ENCODE measurements around the gene IZUMO1R.
"Not testable (repeated sequence)": the region's sequence is repeated elsewhere in the genome, so short reads cannot be mapped to it uniquely, and the experiment has no call there.

IZUMO1R gene

DNA sequence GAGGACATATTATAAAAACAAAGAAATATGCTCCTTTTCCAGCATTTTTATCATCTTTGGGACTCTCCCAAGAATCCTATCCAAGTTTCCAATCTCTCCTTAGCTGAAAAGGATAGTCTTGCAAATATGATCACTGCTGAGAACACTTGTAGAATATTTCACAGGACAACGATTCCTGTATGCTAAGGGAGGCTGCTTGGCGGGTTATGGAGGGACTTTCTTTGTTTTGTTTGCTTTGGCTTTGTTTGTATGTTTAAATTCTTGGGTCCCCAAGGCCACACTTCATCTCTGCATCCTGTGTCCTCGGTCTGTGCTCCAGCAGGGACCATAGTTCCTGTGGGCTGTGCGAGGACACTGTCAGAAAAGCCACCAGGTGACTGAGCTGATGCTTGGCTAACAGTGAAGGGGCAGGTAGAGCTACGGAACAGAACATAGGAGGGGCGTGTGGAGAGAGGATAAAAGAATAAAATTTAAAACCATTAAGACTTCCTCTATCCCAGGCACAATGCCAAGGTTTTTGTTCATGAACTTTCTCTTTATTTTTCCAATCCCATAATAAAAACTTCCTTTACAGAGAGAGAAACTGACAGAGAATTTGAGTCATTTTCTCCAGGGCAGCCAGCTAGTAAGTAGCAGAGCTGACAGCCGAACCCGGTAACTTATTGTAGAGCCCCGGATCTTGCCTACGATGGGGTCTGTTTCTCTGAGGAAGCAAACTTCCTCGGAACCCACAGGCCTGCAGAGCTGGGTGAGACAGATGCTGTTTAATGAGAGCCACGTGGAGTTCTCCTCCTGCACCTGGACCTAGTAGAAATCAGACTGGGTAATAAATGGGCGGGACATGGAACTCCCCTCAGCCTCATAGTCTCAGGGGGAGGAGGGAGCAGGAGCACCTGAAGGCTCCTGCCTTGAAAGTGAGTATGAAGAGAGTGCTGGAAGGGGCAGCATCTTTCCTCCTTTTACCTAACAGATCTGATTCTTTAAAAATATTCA, at the start of gene IZUMO1R:
Gene IZUMO1R, plus strand, starts transcription at position 615 of the 993 bp plus-strand sequence. CDS start 1,057 bp downstream, outside the sequence.
- DNase-seq: no peak

DNA sequence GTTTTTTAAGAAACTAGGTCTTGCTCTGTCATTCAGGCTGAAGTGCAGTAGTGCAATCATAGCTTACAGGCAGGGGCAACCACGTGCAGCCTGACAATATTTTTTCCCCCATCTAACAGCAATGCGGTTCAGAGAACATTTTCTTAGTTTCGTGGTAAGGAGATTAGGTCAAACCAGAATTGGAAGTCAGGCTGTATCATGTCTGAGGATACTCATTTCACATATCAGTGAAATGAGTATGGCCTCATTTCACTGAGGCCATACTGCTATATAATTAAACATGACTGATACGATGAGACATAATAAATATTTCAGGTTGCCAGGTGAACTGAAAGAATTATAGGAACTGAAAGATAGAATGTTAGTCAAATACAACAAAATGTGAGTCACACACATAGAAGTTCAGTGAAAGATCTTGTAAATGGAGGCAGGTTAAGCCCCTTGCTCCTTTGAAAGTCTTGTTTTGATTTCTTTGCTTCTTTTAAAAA, 32.5 kb upstream of the IZUMO1R start:
- no peak for DNase-seq

DNA sequence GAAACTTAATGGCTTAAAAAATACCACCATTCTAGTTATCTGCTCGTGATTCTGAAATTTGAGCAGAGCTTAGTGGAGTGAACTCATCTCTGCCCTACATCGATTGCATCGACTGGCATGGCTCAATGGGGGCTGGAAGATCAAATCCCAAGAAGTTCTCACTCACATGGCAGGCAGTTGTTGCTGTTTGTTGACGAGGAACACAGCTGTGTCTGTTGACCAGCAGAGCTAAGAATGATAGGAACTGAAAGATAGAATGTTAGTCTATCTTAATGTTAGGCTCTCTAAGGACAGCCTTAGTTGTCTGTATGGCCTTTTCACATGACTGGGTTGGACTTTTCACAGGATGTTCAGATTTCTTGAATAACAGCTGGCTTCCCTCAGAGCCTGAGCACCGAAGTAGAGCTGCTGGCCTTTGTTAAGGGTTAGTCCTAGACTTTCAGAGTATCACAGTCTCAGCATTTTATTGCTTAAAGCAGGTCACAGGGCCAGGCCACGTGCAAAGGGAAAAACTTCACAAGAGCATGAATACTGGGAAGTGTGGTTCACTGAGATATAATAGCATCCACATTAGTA, 31.6 kb upstream of the IZUMO1R start:
- DNase-seq: no peak

DNA sequence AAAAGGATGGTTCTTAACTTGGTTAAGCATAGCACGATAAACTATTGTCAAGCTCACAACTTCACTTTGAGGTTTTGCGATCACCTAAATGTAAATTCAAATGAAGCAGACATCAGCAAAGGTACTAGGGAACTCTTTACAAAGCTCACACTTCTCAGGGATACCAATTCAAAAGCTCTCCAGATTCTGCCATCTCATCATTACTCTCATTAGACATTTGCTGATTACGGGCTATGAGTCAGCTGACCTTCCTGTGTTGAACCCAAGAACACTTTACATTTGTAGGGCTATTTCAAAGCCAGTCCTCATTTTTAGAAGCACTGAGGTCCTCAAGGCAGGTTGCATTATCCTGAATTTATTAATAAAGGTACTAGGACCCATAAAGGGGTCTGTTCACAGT, 28.4 kb upstream of the IZUMO1R start:
- no peak for DNase-seq

DNA sequence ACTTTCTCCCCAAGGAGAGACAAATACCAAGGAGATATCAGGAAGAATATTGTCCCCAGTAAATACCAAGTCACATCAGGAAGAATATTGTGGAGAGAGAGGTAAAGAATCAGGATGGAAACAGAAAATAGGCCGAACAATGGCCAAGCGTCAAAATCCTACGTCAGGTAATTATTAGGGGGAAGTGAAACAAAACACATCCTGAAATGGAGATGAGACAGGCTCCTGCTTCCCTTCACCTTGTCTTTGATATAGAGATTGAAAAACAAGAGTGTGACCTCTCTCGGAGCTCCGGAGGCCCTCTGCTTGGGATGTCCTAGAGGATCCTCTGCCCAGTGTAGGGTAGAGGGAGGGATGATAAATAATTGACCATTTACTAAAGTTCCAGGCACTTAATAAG, 27.4 kb upstream of the IZUMO1R start:
- DNase-seq: no peak

DNA sequence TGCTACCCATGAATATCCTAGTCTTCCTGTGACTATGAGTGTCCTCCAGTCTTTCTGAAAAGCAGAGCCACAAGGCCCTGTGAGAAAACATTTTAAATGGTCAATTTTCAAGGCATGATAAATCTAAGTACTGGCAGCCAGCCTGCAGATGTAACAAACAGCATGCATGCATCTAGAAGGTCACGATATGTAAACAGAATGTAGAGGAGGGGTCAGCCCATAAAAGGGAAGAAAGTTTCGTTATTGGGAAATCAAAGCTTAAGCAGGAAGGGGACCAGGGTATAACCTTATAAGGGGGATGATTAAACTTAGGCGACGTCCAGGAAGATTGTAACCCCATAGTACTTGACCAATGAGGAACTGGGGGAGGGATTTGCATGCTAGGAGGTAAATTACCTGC, 26.2 kb upstream of the IZUMO1R start:
- DNase-seq: not testable (repeated sequence)

DNA sequence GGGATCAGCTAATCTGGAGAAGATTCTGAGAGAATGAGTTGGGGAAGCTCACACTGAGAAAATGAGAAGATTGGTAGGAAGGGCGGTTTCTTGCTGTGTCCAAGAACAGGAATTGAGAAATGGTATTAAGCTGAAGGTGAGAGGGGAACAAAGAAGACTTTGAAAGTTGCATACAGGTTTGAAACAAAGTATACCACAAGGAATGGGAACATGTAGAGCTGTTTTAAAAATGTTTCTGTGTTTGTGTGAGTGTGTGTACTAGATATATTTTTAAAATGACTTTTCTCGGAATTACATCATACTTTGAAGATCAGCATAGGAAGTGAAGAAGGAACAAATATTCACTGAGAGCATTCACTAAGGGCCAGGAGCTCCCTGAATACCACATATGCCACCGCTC, 24.4 kb upstream of the IZUMO1R start:
- DNase-seq: no peak

DNA sequence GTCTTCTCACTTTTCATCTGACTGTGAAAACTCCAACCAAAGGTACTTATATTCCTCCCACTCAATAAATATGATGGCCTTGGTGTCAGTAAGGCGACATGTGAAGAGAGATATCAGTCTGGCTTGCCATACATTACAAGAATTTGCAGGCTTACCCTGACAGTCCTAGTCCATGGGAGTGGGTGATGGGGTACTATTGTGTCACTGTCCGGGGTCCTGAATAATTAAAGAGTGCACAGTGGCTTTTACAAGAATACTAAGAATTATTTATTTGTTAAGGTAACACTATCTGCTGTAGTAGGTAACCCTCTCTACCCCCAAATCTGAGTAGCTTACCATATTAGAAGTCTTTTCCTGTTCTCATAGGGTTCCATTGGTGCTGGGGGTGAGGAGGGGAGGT, 23.1 kb upstream of the IZUMO1R start:
- DNase-seq: no peak

DNA sequence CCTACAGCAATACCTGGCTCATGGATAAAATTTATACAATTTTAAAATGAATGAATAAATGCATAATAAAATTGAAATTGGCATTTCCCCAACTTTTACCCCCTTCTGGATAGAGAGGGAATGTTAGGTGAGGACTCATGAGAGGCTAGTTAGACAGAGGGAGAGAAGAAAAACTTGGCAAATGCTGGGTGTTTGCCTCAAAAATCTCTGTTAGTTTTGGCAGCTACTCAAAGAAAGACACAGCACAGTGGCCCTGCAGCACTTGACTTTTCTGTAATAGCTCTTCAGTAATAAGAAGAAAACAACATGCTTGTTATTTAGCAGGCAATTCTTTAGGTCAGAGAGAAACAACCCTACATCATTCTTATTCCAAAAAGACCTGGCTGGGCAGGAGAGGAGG, 20.7 kb upstream of the IZUMO1R start:
- DNase-seq: no peak

DNA sequence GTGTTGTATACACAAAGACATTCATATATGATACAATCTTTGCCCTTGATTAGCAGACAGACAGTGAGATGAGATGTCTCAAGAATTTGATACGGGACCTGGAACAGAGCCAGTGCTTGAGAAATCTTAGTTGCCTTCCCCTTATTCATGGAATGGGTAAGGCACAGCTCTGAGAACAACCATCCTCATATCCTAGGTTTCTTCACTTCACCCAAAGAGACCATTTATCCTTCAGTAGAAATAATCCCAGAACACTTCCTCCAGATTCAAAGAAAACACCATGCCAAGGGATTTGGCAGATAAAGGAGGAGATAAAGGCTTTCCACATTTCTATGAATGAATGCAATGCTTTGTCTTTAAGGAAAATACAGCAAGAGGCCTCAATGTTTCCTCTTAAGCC, 8.8 kb upstream of the IZUMO1R start:
- no peak for DNase-seq

DNA sequence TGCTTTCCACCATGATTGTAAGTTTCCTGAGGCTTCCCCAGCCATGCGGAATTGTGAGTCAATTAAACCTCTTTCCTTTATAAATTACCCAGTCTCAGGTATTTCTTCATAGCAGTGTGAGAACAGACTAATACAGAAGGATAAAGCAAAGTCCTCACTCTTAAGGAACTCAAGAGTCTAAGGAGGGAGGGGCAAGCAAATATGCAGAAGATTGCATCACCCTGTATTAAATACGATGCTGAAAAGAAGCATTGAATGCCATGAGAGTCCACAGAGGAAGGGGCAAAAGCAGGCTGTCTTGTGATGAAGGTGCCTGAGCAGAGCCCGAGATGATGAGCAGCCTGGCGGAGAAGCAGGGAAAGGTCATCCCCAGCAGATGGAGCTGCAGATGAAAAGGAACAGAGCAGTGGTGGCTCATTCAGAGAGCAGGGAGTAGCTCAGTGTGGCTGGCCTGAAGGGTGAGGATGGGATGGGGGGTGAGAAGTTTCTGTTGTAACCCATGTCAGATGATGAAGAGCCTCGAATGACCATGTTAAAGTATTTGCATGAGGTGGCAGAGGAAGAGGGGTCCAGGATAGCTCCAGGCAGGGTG, 6.3 kb upstream of the IZUMO1R start:
- DNase-seq: no peak

DNA sequence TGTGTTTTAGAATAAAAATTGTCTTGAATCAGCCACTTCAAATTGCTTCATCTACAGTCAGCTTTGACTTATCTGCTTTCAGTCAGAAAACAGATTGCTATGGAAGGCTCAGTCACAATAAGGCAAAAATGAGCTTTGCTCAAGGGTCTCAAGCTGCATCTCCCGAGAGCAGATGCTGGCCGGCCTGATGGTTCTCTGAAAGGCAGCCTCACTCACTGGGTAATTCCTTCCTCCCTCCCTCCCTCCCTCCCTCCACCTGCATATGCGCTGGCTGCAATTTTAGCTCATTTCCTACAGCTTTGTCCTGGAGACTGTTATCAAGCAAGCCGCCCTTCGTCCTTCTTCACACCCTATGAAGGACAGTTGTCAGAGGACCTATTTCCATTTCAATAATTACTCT, 1.6 kb upstream of the IZUMO1R start:
- no peak for DNase-seq

DNA sequence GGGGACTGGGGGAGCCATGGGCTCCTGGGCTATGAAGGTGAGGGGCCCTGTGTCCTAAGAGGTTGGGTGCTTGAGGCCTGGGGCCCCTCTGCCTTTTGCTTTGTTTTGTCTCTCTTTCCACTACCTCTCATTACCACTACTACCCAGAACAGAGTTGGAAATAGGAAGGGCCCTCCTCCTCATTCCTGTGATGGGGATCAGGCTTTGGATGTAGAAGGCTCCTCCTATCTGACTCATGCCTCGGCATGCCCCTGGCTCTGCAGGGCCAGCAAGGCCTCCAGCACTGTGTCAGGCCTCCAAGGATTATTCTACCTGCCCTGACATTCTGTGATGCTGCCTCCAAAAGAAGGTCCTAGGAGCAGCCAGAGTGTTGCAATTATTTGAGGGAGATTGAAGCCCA, 766 bp downstream of the IZUMO1R start:
- DNase-seq: no peak

DNA sequence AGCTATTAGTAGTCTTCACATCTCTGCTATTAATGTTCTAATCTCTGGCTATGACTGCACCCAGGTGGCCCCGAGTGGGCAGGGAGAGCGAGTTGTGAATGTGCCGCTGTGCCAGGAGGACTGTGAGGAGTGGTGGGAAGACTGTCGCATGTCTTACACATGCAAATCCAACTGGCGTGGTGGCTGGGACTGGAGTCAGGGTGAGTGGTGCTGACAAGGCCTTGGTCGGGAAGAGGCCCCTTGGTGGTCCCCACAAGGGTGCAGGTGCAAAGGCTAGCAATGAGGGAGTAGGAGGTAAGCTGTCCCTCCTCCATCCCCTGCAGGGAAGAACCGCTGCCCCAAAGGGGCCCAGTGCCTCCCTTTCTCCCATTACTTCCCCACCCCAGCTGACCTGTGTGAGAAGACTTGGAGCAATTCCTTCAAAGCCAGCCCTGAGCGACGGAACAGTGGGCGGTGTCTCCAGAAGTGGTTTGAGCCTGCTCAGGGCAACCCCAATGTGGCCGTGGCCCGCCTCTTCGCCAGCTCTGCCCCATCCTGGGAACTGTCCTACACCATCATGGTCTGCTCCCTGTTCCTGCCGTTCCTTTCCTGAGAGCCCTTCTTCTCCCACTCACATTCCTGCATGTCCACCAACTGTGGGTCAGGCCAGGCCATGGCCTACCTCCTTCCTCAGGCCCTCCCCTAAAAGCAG, 2.9 kb downstream of the IZUMO1R start:
- DNase-seq: no peak

DNA sequence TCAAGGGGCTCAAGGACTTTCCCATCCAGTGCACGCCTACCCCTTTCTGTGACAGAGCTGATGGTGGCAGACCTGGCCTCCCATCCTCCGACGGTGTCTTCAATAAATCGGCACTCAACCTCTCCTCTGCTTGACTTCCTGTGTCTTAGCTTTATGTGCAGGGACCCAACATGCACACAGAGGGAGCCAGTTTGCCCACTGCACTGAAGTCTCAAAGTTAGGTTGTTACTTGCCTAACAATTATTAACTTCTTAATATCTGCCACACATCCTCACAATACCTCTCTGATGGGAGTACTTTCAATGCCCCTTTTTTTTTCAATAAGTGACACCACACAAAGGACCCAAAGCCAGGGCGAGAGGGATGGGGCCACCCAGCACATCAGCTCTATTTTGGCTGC, 3.6 kb downstream of the IZUMO1R start:
- DNase-seq: no peak

DNA sequence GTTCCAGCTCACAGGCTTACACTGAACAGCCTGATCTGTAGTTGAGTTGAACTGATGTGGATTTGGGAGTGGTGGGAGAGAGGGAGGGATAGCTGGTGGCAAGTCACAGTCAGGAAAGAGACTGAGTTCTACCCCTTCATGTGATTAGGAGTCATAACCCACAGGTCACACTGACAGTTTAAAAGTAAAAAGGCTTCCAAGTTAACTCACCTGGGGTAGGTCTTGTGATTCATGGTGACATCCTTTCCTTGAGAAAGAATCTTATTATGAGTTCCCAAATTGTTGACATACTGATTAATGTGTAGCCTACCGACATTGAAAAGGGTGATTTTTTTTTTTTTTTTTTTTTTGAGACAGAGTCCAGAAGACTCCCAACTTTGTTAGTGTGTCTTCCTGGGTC, 5.4 kb downstream of the IZUMO1R start:
- no peak for DNase-seq

DNA sequence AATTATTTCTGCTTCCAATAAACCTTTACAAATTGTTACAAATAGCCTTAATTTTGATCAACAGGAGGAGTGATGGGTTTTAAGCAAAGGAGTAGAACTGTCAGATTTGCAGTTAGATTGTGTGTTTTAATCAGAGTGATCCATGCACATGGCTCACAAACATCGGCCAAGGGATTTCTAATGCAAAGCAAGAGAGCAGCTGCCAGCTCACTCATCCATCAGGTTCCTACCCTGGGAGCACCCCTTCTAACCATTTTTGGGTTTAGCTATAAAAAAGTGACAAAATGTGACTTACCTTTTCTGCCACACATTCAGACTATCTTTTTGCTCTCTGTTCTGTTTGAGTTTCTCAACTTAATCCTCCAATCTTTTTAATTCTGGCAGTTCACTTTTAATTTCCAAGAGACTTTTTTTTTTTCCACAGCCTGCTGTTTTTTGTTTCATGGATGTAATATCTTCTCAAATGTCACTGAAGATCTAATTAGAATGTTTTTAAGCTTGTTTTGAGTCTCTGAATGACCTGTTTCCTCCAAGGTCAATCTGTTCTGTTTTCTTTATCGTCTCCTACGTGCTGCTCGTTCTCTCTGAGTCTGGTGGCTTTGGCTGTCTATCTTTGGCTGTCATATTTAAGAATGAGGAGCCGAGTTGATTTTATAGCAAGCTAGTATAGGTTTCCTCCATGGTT, 6.0 kb downstream of the IZUMO1R start:
- no peak for DNase-seq

DNA sequence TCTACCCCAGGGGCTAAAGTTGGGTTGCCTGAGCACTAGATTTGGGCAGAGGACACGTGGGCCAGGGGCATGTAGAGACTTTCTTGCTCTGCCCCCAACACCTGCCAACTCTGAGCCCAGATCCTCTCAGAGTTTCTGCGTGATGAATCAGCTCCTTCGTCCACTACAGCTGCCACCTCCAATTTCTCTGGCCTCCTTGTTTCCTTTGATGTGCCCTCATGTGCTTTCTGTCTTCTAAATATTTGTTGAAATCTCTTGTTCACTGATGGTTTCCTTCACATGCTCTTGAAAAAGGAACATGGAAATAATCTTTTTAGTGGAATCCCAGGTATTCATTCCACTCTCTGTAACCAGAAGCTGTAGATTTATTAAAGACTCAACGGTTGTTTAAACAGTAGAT, 8.0 kb downstream of the IZUMO1R start:
- no peak for DNase-seq

DNA sequence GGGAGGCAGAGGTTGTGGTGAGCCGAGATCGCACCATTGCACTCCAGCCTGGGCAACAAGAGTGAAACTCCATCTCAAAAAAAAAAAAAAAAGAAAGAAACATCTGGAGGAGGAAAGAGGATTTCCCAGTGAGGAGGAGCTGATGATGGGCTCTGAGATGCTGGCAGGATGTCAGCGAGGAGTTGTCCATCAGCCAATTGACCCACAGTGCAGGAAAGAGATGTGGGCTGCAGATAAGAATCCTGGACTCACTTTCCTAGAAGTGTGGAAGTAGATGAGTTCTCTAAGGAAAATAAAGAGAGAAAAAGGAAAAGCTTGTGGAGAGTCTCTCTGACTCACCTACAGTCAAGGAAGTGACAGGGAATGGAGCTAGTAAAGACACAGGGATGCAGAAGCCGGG, 9.7 kb downstream of the IZUMO1R start:
- no peak for DNase-seq

DNA sequence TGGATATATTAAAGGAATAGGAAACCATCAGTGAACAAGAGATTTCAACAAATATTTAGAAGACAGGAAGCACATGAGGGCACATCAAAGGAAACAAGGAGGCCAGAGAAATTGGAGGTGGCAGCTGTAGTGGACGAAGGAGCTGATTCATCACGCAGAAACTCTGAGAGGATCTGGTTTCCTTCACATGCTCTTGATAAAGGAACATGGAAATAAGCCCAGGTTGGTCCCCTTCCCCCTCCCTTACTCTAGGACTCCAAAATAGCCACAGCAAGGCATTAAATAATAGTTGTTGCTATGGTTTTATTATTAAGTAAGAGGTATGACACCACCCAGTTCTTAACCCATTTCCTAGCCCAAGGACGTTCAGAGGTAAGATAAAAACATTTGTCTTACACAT, 11.3 kb downstream of the IZUMO1R start:
- DNase-seq: no peak

DNA sequence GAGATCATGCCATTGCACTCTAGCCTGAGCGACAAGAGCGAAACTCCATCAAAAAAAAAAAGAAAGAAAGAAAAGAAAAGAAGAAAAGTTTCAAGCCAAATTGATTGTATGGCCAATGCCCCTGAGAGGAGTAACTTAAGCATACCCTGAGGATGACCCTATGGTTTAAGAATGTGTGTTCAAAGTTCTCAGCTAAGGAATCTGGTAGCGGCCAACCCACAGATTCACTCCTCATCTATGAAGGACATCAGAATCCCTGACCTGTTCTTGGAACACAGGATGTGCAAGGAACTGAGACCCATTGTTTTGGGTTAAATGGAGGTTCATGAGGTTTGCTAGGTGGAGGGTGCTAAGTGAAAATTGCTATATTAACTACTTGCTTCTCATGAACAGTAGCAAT, 18.1 kb downstream of the IZUMO1R start:
- no peak for DNase-seq

DNA sequence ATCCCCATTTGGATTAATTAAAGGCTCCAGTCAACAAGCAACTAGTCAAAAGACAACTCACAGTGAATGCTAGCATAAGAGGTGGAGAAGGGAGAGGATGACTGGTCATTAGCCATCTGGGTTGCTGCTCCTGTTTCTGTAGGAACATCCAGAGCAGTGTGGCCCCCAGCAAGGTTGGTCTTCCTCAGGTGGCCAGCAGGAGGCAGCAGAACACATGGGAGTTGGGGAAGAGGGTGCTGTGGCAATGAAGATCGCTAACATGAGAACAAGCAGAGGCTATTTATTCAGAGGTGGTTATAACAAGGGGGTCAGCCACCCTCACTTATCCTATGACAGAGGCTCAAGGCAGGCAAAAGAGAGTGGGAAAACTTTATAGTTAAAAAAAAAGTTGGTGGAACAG, 21.3 kb downstream of the IZUMO1R start:
- DNase-seq: no peak

DNA sequence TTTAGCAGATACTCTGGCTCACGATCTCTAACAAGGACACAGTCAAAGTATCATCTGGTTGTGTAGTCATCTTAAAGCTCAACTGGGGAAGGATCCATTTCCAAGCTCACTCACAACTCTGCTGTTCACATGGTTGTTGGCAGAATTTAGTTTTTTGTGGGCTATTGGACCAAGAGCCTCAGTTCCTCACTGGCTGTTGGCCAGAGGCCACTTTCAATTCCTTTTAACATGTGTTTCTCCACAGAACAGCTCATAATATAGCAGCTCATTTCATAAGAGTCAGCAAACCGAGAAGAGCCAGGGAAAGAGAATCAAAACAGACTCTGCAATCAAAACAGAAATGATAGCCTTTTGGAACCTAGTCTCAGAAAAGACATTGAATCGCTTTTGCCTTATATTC, 22.6 kb downstream of the IZUMO1R start:
- no peak for DNase-seq

All from amniotic stem cell (primary cell).